ENCODE results near the gene TTC27.

- TF ChIP-seq CTCF (IDR thresholded peaks at IDR 0.05) = no peak
- TF ChIP-seq ZFX (IDR thresholded peaks at IDR 0.05; ENCODE audit: borderline replicate concordance) = no peak
These were observed 4.2 kb downstream of the TTC27 start for GRCh38 chr2:32632089-32632488.

All from 22Rv1 (cell line).